Stomach (tissue), 9 donors: ENCODE measurements around the gene COL13A1. TPM values are rescaled to one million over a fixed set of nuclear protein-coding genes. Genes with fewer than 3 reads are reported as not detected.

Source experiments
- DNase-seq, 2 donors: peaks; one replicate each; pipeline versions ENCODE4 v3.0.0 to v3.0.0-alpha.2; 2013 to 2019
- H3K27ac ChIP-seq, 5 donors: fragments of 200-600 bp in 4 of 5; sonication (generic) in 4 of 5; one replicate each; pipeline ENCODE4 v1.5.1; 2013 to 2019; ENCODE audit warnings: mild to moderate bottlenecking in 1 of 5, moderate library complexity in 1 of 5
- H3K27me3 ChIP-seq, 3 donors: fragments of 200-600 bp; sonication (generic); one replicate each; pipeline ENCODE4 v1.5.1; 2017 to 2019; ENCODE audit warnings: mixed run types in 1 of 3
- H3K36me3 ChIP-seq, 4 donors: fragments of 200-600 bp; sonication (generic); 1 replicate in 3 of 4; 2 replicates in 1 of 4; pipeline ENCODE4 v1.5.1; 2016 to 2019
- H3K4me1 ChIP-seq, 4 donors: fragments of 200-600 bp; sonication (generic); one replicate each; pipeline ENCODE4 v1.5.1; 2016 to 2019
- H3K4me3 ChIP-seq, 4 donors: fragments of 200-600 bp; sonication (generic) in 3 of 4; one replicate each; pipeline ENCODE4 v1.5.1; 2016 to 2019; ENCODE audit warnings: mild to moderate bottlenecking in 1 of 4
- H3K9me3 ChIP-seq, 4 donors: fragments of 200-600 bp; sonication (generic); one replicate each; pipeline ENCODE4 v1.5.1; 2016 to 2019
- EP300 ChIP-seq: sonication (generic); formaldehyde crosslinking; IDR thresholded peaks from one replicate; pipeline ENCODE4 v1.6.1; 2017; ENCODE audit warnings: antibody characterized with exemption
- POLR2A ChIP-seq, 4 donors: fragments of 450-650 bp; IDR thresholded peaks; one replicate each; pipeline ENCODE4 v1.6.1; 2016; ENCODE audit warnings: antibody characterized with exemption in 4 of 4, control low read depth in 2 of 4, mild to moderate bottlenecking in 1 of 4, moderate library complexity in 1 of 4
- POLR2AphosphoS5 ChIP-seq, 3 donors: sonication (generic); formaldehyde crosslinking; IDR thresholded peaks; one replicate each; pipeline ENCODE4 v1.6.1; 2016; ENCODE audit warnings: antibody characterized with exemption in 3 of 3
- WGBS, 5 donors: extraction: QIAGEN DNeasy Blood & Tissue Kit in 3 of 5; methylation state at CpG; one replicate each; pipeline versions ENCODE4 v1.1.5 to v1.1.7; 2013 to 2018; 5-methylcytosine and 5-hydroxymethylcytosine counted together
- intact Hi-C: fragments of 100-400 bp; cut with DNase I; formaldehyde crosslinking; loops from one replicate; pipeline ENCODE4 v1.15.1; 2023; ENCODE audit warnings: low total_unique reads
- polyA plus RNA-seq, 3 donors: library from polyadenylated mRNA; stranded (reverse); fragments of 200-250 nt; gene quantifications; one replicate each; pipeline ENCODE4 v1.2.3, GENCODE V29; 2013
- total RNA-seq, 5 donors: library from RNA; depleted of rRNA; stranded (reverse); fragments of >200 nt; gene quantifications; one replicate each; pipeline versions ENCODE4 v1.1.0 to v1.2.3, GENCODE V29; 2014 to 2016
- TF ChIP-seq, protein P1 (sequence below), 7 experiments: fragments of 450-650 bp in 4 of 7; fragments of 200-600 bp in 3 of 7; sonication (generic) in 3 of 7; IDR thresholded peaks; one replicate each; pipeline ENCODE4 v1.5.1; 2016 to 2019; ENCODE audit warnings: antibody characterized with exemption in 7 of 7, control low read depth in 2 of 7, mild to moderate bottlenecking in 1 of 7
- donor health status: healthy with polysubstance abuse.
- donor health status: Bipolar disorder and iron deficiency.
- donor health status: healthy.

COL13A1 gene
- total and polyA plus RNA-seq, 8 donors, result 0.58 to 9.9 (median 6.9) TPM

DNA sequence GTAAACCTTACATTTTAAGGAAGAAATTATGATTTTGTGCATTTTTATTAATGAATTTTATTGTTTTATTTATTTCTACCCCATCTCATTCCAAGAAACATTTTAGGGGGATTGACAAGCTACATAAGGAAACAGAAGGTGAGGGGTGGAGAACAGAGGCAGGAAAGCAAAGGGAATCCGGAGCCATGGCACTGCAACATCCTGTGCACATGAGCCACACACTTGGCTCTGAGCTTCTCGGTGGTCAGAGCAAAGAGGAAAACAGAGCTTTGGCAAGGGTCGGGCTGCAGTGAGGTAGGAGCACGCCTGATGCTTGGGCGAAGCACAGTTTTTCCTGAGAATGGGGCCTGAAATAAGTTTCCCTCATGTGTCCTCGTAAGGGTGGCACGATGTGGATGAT, 68.9 kb downstream of the COL13A1 start:
- Histone ChIP-seq H3K36me3 (no peaks in the 10 kb centered on the region), H3K4me3 (no peak overlapping the region), H3K27ac (no peak overlapping the region), H3K9me3 (no peaks in the 10 kb centered on the region), H3K4me1 (peaks cover 4 to 28% (median 22%) of the 10 kb centered on the region in 4 donors), H3K27me3 (no peaks in the 10 kb centered on the region)
- no peak for TF ChIP-seq POLR2AphosphoS5 (IDR thresholded peaks at IDR 0.05)
- no peak for TF ChIP-seq EP300
- no peak for TF ChIP-seq POLR2A (IDR thresholded peaks at IDR 0.05)
- TF ChIP-seq, protein P1, sequence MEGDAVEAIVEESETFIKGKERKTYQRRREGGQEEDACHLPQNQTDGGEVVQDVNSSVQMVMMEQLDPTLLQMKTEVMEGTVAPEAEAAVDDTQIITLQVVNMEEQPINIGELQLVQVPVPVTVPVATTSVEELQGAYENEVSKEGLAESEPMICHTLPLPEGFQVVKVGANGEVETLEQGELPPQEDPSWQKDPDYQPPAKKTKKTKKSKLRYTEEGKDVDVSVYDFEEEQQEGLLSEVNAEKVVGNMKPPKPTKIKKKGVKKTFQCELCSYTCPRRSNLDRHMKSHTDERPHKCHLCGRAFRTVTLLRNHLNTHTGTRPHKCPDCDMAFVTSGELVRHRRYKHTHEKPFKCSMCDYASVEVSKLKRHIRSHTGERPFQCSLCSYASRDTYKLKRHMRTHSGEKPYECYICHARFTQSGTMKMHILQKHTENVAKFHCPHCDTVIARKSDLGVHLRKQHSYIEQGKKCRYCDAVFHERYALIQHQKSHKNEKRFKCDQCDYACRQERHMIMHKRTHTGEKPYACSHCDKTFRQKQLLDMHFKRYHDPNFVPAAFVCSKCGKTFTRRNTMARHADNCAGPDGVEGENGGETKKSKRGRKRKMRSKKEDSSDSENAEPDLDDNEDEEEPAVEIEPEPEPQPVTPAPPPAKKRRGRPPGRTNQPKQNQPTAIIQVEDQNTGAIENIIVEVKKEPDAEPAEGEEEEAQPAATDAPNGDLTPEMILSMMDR (IDR thresholded peaks at IDR 0.05), result no peak
- DNase-seq, result no peak
- intact Hi-C loops, result no loop called here
- 86 to 89% (median 87%) methylated on average over 7 of the region's 7 CpGs for WGBS, 5 donors

DNA sequence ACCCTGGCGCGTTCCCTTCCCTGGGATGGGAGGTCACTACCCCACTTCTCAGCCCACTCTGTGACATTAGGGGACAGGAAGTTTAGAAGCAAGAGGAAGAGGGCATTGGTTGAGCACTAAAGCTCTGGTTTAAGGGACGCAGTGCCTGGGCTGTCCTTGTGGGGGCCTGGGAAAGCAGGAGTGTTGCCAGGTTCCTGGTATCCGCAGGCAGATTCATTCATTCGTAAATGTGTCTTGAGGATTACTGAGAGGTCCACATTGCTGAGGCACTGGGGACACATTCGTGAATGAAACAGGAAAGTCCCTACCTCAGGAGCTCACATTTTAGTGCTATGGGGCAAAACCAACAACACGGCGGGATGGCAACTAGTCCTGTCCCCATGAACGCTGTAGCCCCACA, 69.4 kb downstream of the COL13A1 start:
- Histone ChIP-seq H3K27ac (no peak overlapping the region), H3K4me1 (peaks cover 4 to 24% (median 20%) of the 10 kb centered on the region in 4 donors), H3K9me3 (no peaks in the 10 kb centered on the region), H3K4me3 (no peak overlapping the region), H3K36me3 (no peaks in the 10 kb centered on the region), H3K27me3 (no peaks in the 10 kb centered on the region)
- TF ChIP-seq EP300 (no peak), POLR2A (IDR thresholded peaks at IDR 0.05) (no peak), POLR2AphosphoS5 (IDR thresholded peaks at IDR 0.05) (no peak)
- TF ChIP-seq, protein P1 (IDR thresholded peaks at IDR 0.05), result no peak
- 79 to 91% (median 84%) methylated on average over 6 to 9 of the region's 9 CpGs for WGBS, 5 donors
- intact Hi-C loops, result no loop called here
- no peak for DNase-seq

DNA sequence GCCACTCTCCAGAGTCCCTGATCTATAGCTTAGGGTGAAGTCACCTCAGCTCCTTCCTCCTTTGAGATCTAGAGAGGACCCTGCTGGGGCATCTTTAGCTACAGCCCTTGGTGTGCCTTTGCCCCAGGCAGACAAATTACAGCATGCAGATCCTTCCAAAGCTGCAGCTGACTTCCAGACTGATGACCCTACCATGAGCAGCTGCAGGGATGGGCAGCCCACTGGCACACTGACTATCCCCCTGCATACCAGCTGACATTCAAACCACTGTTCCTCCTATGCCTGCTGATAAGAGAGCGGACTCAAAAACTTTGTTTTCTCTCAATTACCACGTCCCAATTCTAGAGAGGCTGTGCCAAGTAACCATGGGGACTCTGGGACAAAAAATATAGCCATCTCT, 70.6 kb downstream of the COL13A1 start:
- H3K4me3 ChIP-seq, result no peak overlapping the region
- intact Hi-C loops, result no loop called here
- WGBS, 5 donors, result 48 to 71% (median 53%) methylated on average over 2 of the region's 2 CpGs
- TF ChIP-seq EP300, result no peak
- TF ChIP-seq POLR2AphosphoS5 (IDR thresholded peaks at IDR 0.05), result no peak
- no peak for TF ChIP-seq POLR2A (IDR thresholded peaks at IDR 0.05)
- TF ChIP-seq, protein P1 (IDR thresholded peaks at IDR 0.05), result no peak
- H3K9me3 ChIP-seq, result no peaks in the 10 kb centered on the region
- H3K27ac ChIP-seq, result no peak overlapping the region
- H3K36me3 ChIP-seq, result no peaks in the 10 kb centered on the region
- H3K27me3 ChIP-seq, result no peaks in the 10 kb centered on the region
- H3K4me1 ChIP-seq, result peaks cover 4 to 12% (median 8%) of the 10 kb centered on the region in 4 donors
- no peak for DNase-seq

DNA sequence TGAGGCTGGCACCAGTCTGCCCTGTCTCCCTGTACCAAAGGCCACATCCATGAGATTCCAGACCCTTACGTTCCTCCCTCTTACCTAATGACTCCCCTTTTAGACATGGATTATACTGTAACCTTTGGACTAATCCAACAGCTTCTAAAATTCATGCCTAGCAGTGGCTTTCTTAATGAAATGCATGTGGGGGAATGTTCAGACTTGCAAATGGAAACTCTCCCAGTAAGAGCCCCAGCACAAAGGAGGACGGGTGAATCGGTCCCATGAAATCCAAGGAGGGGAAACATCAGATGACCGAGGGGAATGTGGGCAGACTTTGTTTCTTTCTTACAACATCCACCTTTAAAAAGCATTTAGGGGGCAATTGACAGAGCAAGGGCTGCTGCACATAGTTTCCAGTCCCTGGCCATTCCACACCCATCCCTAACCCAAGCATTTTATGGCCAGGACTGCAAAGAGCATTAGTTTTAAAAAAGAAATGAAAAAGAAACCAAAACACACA, 71.5 kb downstream of the COL13A1 start:
- H3K27me3 ChIP-seq, result no peaks in the 10 kb centered on the region
- WGBS, 5 donors, result 71 to 88% (median 80%) methylated on average over 4 of the region's 4 CpGs
- H3K9me3 ChIP-seq, result no peaks in the 10 kb centered on the region
- peaks cover 4 to 11% (median 7%) of the 10 kb centered on the region in 4 donors for H3K4me1 ChIP-seq
- H3K27ac ChIP-seq, result no peak overlapping the region
- intact Hi-C loops, result no loop called here
- TF ChIP-seq POLR2AphosphoS5 (IDR thresholded peaks at IDR 0.05) (no peak), EP300 (no peak), POLR2A (IDR thresholded peaks at IDR 0.05) (no peak)
- TF ChIP-seq, protein P1 (IDR thresholded peaks at IDR 0.05), result no peak
- DNase-seq, result no peak
- no peak overlapping the region for H3K4me3 ChIP-seq
- H3K36me3 ChIP-seq, result no peaks in the 10 kb centered on the region
